Endothelial cell of umbilical vein (primary cell): Measurements from ENCODE around the gene SMARCE1. TPM values are rescaled to one million over a fixed set of nuclear protein-coding genes. Genes with fewer than 3 reads are reported as not detected.

Experiments
- BruUV-seq: library from RNA; stranded (reverse); fragments of 400-500 nt; replicated peaks from 2 replicates; lab custom pipeline; 2021; lab: Mats Ljungman, UMichigan
- CTCF ChIA-PET: fragments of 300-600, 350-600 bp; sonication (Branson Sonifier 250); formaldehyde crosslinking; loops from one replicate; lab custom pipeline; 2021; ENCODE audit warnings: antibody characterized with exemption, inconsistent platforms; lab: Charles Lee
- POLR2A ChIA-PET: fragments of 300-600, 350-600 bp; sonication (Branson Sonifier 250); formaldehyde crosslinking; loops from one replicate; lab custom pipeline; 2021; ENCODE audit warnings: antibody characterized with exemption, inconsistent platforms; lab: Charles Lee
- DNase-seq: peaks from one replicate; pipeline ENCODE4 v3.0.0-alpha.2; 2011; ENCODE audit warnings: low read depth, low spot score
- FAIRE-seq: peaks from 2 replicates; lab custom pipeline; 2011; peaks lifted over from hg19 to GRCh38; lab: Jason Lieb, UNC
- H2AFZ ChIP-seq: 2 replicates; pipeline ENCODE4 v1.6.0; 2012; ENCODE audit warnings: low read depth, low read length, control low read depth, inconsistent platforms
- H3K27ac ChIP-seq: 2 replicates; pipeline ENCODE4 v1.5.1; 2011; ENCODE audit warnings: low read depth, mild to moderate bottlenecking, control low read depth, low read length, moderate library complexity; ENCODE audit not compliant: insufficient read depth
- H3K27me3 ChIP-seq, 2 experiments: 2 replicates each; pipeline versions ENCODE4 v1.6.0 to v1.6.1; 2011; ENCODE audit warnings: low read length in 2 of 2, mixed read lengths in 1 of 2; ENCODE audit not compliant: control insufficient read depth in 2 of 2, insufficient read depth in 2 of 2
- H3K36me3 ChIP-seq, 2 experiments: 2 replicates in 1 of 2; 3 replicates in 1 of 2; pipeline ENCODE4 v1.5.1; 2011; ENCODE audit warnings: low read length in 2 of 2, mild to moderate bottlenecking in 1 of 2, moderate library complexity in 1 of 2; ENCODE audit not compliant: control insufficient read depth in 2 of 2, insufficient read depth in 2 of 2; ENCODE audit errors: extremely low read depth in 1 of 2
- H3K4me1 ChIP-seq: 3 replicates; pipeline ENCODE4 v1.5.1; 2011; ENCODE audit warnings: mild to moderate bottlenecking, low read length; ENCODE audit not compliant: control insufficient read depth, insufficient read depth; ENCODE audit errors: extremely low read depth
- H3K4me2 ChIP-seq: 2 replicates; pipeline ENCODE4 v1.6.1; 2011; ENCODE audit warnings: low read length, control low read depth, mixed read lengths; ENCODE audit not compliant: insufficient read depth
- H3K4me3 ChIP-seq, 3 experiments: fragments of 200-600 bp in 1 of 3; sonication (generic), shearing (Covaris generic) in 1 of 3; replicated peaks in 1 of 3; 2 replicates each; pipeline ENCODE4 v1.5.1; 2011 to 2016; ENCODE audit warnings: control low read depth in 3 of 3, low read length in 3 of 3, mild to moderate bottlenecking in 2 of 3, inconsistent platforms in 1 of 3, low read depth in 1 of 3, moderate library complexity in 1 of 3; ENCODE audit not compliant: insufficient read depth in 1 of 3
- H3K79me2 ChIP-seq: 2 replicates; pipeline ENCODE4 v1.6.0; 2012; ENCODE audit warnings: low read length, inconsistent platforms; ENCODE audit not compliant: control insufficient read depth, insufficient read depth
- H3K9ac ChIP-seq: replicated peaks from 2 replicates; pipeline ENCODE3; 2011; ENCODE audit warnings: low read length, control low read depth; ENCODE audit not compliant: insufficient read depth; ENCODE audit errors: extremely low read depth
- H3K9me1 ChIP-seq: replicated peaks from 3 replicates; pipeline ENCODE4 v1.6.0; 2011; ENCODE audit warnings: mild to moderate bottlenecking, low read length; ENCODE audit not compliant: control insufficient read depth, insufficient read depth; ENCODE audit errors: extremely low read depth
- H3K9me3 ChIP-seq: replicated peaks from 2 replicates; pipeline ENCODE4 v1.5.1; 2012; ENCODE audit warnings: low read length, inconsistent platforms; ENCODE audit not compliant: control insufficient read depth, insufficient read depth
- H4K20me1 ChIP-seq: replicated peaks from 2 replicates; pipeline ENCODE3; 2011; ENCODE audit warnings: mild to moderate bottlenecking, low read length; ENCODE audit not compliant: control insufficient read depth, insufficient read depth; ENCODE audit errors: extremely low read depth
- EZH2 ChIP-seq: IDR thresholded peaks from 2 replicates; pipeline ENCODE4 v1.6.1; 2012; ENCODE audit warnings: borderline replicate concordance, low read depth, mild to moderate bottlenecking, moderate library complexity, low read length, inconsistent platforms; ENCODE audit not compliant: severe bottlenecking
- FOS ChIP-seq: IDR thresholded peaks from 2 replicates; pipeline ENCODE4 v1.6.1; 2011; ENCODE audit warnings: mild to moderate bottlenecking, low read length, moderate library complexity, borderline replicate concordance; ENCODE audit not compliant: insufficient read depth
- GATA2 ChIP-seq: IDR thresholded peaks from 2 replicates; pipeline ENCODE4 v1.7.0; 2011; ENCODE audit warnings: low read depth, mild to moderate bottlenecking, moderate library complexity, mixed read lengths, low read length; ENCODE audit not compliant: insufficient read length, insufficient read depth
- JUN ChIP-seq: IDR thresholded peaks from 2 replicates; pipeline ENCODE4 v1.6.1; 2011; ENCODE audit warnings: borderline replicate concordance, low read depth; ENCODE audit not compliant: insufficient read length, insufficient read depth
- MYC ChIP-seq: IDR thresholded peaks from one replicate; pipeline ENCODE4 v1.6.1; 2011; ENCODE audit warnings: mild to moderate bottlenecking, low read depth, low read length
- POLR2A ChIP-seq: IDR thresholded peaks from 2 replicates; pipeline ENCODE4 v1.6.1; 2012; ENCODE audit warnings: low read depth, mild to moderate bottlenecking, control low read depth, low read length
- POLR2AphosphoS5 ChIP-seq: IDR thresholded peaks from 2 replicates; pipeline ENCODE4 v1.6.1; 2012; ENCODE audit warnings: low read depth, mild to moderate bottlenecking, control low read depth, low read length, moderate library complexity; ENCODE audit not compliant: insufficient read depth
- dilution Hi-C: fragments of 300-500 bp; cut with MboI; formaldehyde crosslinking; loops from one replicate; pipeline ENCODE4 v1.15.0; 2019; ENCODE audit warnings: low sequenced_read_pairs; ENCODE audit not compliant: extremely low pct_ligation_motif_present
- intact Hi-C: fragments of 100-400 bp; cut with micrococcal nuclease; formaldehyde crosslinking; loops from one replicate; pipeline ENCODE4 v1.10.0; 2022
- polyA plus RNA-seq, 4 experiments: library from polyadenylated mRNA; depleted of rRNA in 3 of 4; stranded (reverse) in 3 of 4; unstranded in 1 of 4; fragments of >200 nt; gene quantifications; 2 replicates each; pipeline versions ENCODE4 v1.2.1 to v1.2.3, GENCODE V29; 2011 to 2012; ENCODE audit warnings: missing spikeins in 1 of 4
- total RNA-seq: library from RNA; stranded (reverse); gene quantifications from 2 replicates; pipeline ENCODE4 v1.2.3, GENCODE V29; 2021
- TF ChIP-seq, protein P1 (sequence below), 2 donors: IDR thresholded peaks; 1 replicate in 1 of 2; 2 replicates in 1 of 2; pipeline ENCODE4 v1.5.1; 2011; ENCODE audit warnings: low read length in 2 of 2, mild to moderate bottlenecking in 2 of 2, moderate library complexity in 2 of 2, control low read depth in 1 of 2, inconsistent platforms in 1 of 2, low read depth in 1 of 2; ENCODE audit not compliant: insufficient read depth in 1 of 2; ENCODE audit errors: extremely low read depth in 1 of 2
- TF ChIP-seq, protein P2 (sequence below): IDR thresholded peaks from 2 replicates; pipeline ENCODE4 v1.6.1; 2011; ENCODE audit not compliant: insufficient read depth, insufficient read length

Gene SMARCE1
- total and polyA plus RNA-seq, 2 donors (not counting 3 experiments of a cell fraction or from before 2014, with no cell fraction given), result 28.4 to 127 TPM

DNA sequence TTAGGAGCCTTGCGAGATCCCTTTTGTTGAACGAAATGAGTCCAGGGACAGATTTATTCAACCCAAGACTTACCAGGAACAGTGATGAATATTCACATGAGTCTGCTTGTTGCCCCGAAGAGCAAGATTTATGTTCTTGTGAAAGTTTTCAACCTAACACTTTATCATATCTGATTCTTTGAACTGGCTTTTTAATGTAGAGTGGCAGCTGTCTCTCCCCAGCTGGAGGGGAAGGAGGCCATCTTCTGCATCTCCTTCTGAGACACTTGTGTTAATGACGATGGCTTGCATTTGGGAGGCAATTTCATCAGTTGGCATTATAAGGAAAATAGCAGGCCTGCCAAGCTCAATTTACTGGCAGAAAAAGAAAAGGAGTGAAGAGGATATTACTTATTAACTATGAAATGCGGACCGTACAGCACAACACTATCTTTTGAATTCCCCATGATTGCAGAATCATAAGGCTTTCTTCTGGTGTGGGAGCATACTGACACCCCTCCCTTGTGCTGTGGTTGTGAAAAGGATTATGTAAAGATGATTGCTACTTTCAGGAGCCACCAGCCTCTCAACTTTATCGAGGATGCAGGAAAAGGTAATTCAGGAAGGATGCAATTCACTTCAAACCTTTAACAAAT lies 35.7 kb downstream of the SMARCE1 start:
- Histone ChIP-seq H3K4me2 (no peak overlapping the region), H2AFZ (no peak overlapping the region), H3K4me1 (no peaks in the 10 kb centered on the region), H3K79me2 (no peaks in the 10 kb centered on the region), H3K4me3 (no peak overlapping the region), H3K36me3 (no peaks in the 10 kb centered on the region), H3K9ac (no peak overlapping the region), H3K27ac (no peak overlapping the region), H3K9me3 (no peaks in the 10 kb centered on the region), H3K9me1 (no peaks in the 10 kb centered on the region), H3K27me3 (peaks cover 17 to 21% of the 10 kb centered on the region in 2 experiments), H4K20me1 (no peaks in the 10 kb centered on the region)
- POLR2A ChIA-PET, result no interaction called here
- intact Hi-C loops, result no loop called here
- dilution Hi-C loops, result no loop called here
- TF ChIP-seq POLR2A, result no peak
- TF ChIP-seq EZH2, result no peak
- TF ChIP-seq GATA2, result no peak
- TF ChIP-seq, protein P1, sequence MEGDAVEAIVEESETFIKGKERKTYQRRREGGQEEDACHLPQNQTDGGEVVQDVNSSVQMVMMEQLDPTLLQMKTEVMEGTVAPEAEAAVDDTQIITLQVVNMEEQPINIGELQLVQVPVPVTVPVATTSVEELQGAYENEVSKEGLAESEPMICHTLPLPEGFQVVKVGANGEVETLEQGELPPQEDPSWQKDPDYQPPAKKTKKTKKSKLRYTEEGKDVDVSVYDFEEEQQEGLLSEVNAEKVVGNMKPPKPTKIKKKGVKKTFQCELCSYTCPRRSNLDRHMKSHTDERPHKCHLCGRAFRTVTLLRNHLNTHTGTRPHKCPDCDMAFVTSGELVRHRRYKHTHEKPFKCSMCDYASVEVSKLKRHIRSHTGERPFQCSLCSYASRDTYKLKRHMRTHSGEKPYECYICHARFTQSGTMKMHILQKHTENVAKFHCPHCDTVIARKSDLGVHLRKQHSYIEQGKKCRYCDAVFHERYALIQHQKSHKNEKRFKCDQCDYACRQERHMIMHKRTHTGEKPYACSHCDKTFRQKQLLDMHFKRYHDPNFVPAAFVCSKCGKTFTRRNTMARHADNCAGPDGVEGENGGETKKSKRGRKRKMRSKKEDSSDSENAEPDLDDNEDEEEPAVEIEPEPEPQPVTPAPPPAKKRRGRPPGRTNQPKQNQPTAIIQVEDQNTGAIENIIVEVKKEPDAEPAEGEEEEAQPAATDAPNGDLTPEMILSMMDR (IDR thresholded peaks at IDR 0.05; ENCODE audit: extremely low read depth in 1 of 2, insufficient read depth in 1 of 2, low read depth in 1 of 2, low read length in 2 of 2), result no peak
- TF ChIP-seq FOS, result no peak
- no peak for TF ChIP-seq MYC
- no peak for TF ChIP-seq JUN
- TF ChIP-seq, protein P2, sequence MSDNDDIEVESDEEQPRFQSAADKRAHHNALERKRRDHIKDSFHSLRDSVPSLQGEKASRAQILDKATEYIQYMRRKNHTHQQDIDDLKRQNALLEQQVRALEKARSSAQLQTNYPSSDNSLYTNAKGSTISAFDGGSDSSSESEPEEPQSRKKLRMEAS, result no peak
- no peak for TF ChIP-seq POLR2AphosphoS5
- no TSS peak for BruUV-seq
- CTCF ChIA-PET, result interaction anchor here (2.1 kb wide), 1 partner anchor 8 kb away, joined by 14 read pairs; no protein-coding TSS in a partner anchor
- DNase-seq (no peak), FAIRE-seq (no peak)
